Lung (tissue), 12 donors: ENCODE data around the gene OSBPL3. TPM values are rescaled to one million over a fixed set of nuclear protein-coding genes. Genes with fewer than 3 reads are reported as not detected.

Source experiments
- ATAC-seq: fragments of 200-7000 bp; cut with Tn5 transposase; one replicate; pipeline ENCODE4 v1.9.1; 2020; ENCODE audit warnings: moderate number of reproducible peaks; ENCODE audit not compliant: insufficient read depth, low FRiP score
- DNase-seq, 3 donors: peaks; one replicate each; pipeline ENCODE4 v3.0.0-alpha.2; 2013 to 2017
- H3K27ac ChIP-seq, 2 donors: one replicate each; pipeline ENCODE4 v1.5.1; 2013; ENCODE audit warnings: mild to moderate bottlenecking in 2 of 2, moderate library complexity in 2 of 2, control low read depth in 1 of 2, inconsistent platforms in 1 of 2, low read depth in 1 of 2, low read length in 1 of 2
- H3K27me3 ChIP-seq, 3 donors: one replicate each; pipeline ENCODE4 v1.5.1; 2013; ENCODE audit warnings: low read length in 2 of 3; ENCODE audit not compliant: control insufficient read depth in 3 of 3, insufficient read depth in 3 of 3
- H3K36me3 ChIP-seq, 4 donors: one replicate each; pipeline ENCODE4 v1.5.1; 2013; ENCODE audit warnings: low read length in 4 of 4, mild to moderate bottlenecking in 1 of 4, moderate library complexity in 1 of 4; ENCODE audit not compliant: control insufficient read depth in 4 of 4, insufficient read depth in 4 of 4
- H3K4me1 ChIP-seq, 5 donors: one replicate each; pipeline ENCODE4 v1.5.1; 2013; ENCODE audit warnings: low read length in 5 of 5, mild to moderate bottlenecking in 2 of 5, moderate library complexity in 1 of 5; ENCODE audit not compliant: control insufficient read depth in 5 of 5, insufficient read depth in 5 of 5
- H3K4me3 ChIP-seq: one replicate; pipeline ENCODE4 v1.5.1; 2013; ENCODE audit warnings: mild to moderate bottlenecking, control low read depth, moderate library complexity
- H3K9ac ChIP-seq, 2 donors: one replicate each; pipeline ENCODE4 v1.5.1; 2013; ENCODE audit warnings: low read length in 2 of 2, control low read depth in 1 of 2; ENCODE audit not compliant: insufficient read depth in 1 of 2
- H3K9me3 ChIP-seq, 4 donors: one replicate each; pipeline ENCODE4 v1.5.1; 2013; ENCODE audit warnings: low read length in 3 of 4, mild to moderate bottlenecking in 1 of 4, moderate library complexity in 1 of 4; ENCODE audit not compliant: control insufficient read depth in 4 of 4, insufficient read depth in 3 of 4
- whole genome bisulfite sequencing, 2 donors: extraction: QIAGEN DNeasy Blood & Tissue Kit; methylation state at CpG; one replicate each; pipeline ENCODE4 v1.1.7; 2013; 5-methylcytosine and 5-hydroxymethylcytosine counted together
- polyA plus RNA-seq, 2 donors: library from polyadenylated mRNA; stranded (reverse); fragments of 200-250 nt; gene quantifications; one replicate each; pipeline ENCODE4 v1.2.1, GENCODE V29; 2013
- total RNA-seq, 2 donors: library from RNA; depleted of rRNA in 1 of 2; stranded (reverse); fragments of >200 nt in 1 of 2; gene quantifications; one replicate each; pipeline ENCODE4 v1.2.1, GENCODE V29; 2014 to 2021
- TF ChIP-seq, protein P1 (sequence below): IDR thresholded peaks from 2 replicates; pipeline ENCODE4 v1.5.1; 2012; ENCODE audit warnings: mild to moderate bottlenecking; ENCODE audit errors: control extremely low read depth, extremely low read depth
- donor health status: control.
- donor health status: control.
- donor health status: Bipolar disorder and iron deficiency.
- donor health status: healthy.
- donor health status: DM: yes; HTN: yes; CAD: no.

OSBPL3 gene
- total and polyA plus RNA-seq, 4 donors = 8.6 to 32.0 (median 20.4) TPM

DNA sequence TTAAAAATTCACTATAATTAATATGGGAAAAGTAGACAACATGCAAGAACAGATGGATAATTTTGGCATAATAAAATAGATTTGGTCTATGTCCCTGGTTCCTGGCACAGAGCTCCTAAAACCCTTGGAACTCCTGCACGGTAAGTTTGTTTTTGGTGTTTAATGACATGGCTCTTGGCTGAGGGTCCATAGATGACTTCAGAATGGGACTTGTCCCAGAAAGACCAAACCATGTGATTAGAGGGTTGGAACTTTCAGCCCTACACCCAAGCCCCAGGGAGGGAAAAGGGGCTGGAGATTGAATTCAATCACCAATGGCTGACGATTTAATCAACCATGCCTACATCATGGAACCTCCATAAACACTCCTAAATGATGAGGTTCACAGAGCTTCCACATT lies 210.1 kb downstream of the OSBPL3 start:
- Histone ChIP-seq H3K9ac (no peak overlapping the region), H3K27ac (no peak overlapping the region), H3K4me3 (no peak overlapping the region), H3K27me3 (peaks cover 0 to under 1% (median 0%) of the 10 kb centered on the region in 3 donors), H3K4me1 (no peaks in the 10 kb centered on the region), H3K36me3 (no peaks in the 10 kb centered on the region), H3K9me3 (peaks cover 0 to 3% (median 0%) of the 10 kb centered on the region in 4 donors)
- no peak for ATAC-seq
- 78 to 81% methylated on average over 2 of the region's 2 CpGs for WGBS, 2 donors
- TF ChIP-seq, protein P1, sequence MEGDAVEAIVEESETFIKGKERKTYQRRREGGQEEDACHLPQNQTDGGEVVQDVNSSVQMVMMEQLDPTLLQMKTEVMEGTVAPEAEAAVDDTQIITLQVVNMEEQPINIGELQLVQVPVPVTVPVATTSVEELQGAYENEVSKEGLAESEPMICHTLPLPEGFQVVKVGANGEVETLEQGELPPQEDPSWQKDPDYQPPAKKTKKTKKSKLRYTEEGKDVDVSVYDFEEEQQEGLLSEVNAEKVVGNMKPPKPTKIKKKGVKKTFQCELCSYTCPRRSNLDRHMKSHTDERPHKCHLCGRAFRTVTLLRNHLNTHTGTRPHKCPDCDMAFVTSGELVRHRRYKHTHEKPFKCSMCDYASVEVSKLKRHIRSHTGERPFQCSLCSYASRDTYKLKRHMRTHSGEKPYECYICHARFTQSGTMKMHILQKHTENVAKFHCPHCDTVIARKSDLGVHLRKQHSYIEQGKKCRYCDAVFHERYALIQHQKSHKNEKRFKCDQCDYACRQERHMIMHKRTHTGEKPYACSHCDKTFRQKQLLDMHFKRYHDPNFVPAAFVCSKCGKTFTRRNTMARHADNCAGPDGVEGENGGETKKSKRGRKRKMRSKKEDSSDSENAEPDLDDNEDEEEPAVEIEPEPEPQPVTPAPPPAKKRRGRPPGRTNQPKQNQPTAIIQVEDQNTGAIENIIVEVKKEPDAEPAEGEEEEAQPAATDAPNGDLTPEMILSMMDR = no peak
- no peak for DNase-seq

DNA sequence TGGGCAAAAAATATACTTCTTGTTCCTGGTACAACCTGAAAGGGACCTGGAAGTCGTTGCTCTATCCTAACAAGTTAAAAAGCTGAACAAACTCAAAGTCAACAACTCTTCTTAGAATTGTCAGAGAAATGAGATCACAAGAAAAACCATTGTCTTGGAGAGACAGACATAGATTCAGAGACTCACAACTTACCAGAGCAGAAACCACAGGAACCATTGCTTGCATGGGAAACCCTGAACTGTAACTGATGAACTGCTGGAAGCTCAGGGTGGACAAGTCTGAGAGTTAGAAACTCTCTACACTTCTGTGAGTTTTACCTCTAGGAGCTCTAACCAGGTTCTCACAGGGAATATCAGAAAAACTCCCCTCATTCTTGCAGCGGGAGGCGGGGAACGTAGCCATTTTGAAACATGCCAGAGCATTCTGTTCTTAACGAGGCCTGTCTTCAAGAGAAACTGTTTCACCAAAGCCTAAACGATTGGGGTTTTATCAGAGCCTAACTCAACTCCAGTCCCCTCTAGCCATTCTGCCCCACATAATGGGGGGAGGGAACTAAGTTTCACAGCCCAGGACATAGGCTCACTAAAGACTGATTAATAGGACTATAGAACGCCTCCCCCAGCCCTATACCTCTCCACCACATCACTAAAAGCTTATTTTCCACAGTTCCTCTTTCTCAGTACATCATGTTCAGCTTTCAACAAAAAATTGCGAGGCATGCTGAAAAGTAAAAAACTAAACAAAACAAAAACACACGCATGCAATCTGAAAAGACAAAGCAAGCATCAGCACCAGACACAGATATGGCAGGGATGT lies 210.8 kb downstream of the OSBPL3 start:
- Histone ChIP-seq H3K4me1 (no peaks in the 10 kb centered on the region), H3K9me3 (peaks cover 0 to 3% (median 0%) of the 10 kb centered on the region in 4 donors), H3K27me3 (peaks cover 0 to 3% (median 0%) of the 10 kb centered on the region in 3 donors), H3K4me3 (no peak overlapping the region), H3K27ac (no peak overlapping the region), H3K36me3 (no peaks in the 10 kb centered on the region), H3K9ac (no peak overlapping the region)
- DNase-seq (no peak), ATAC-seq (no peak)
- TF ChIP-seq, protein P1 = no peak
- 79 to 83% methylated on average over 9 of the region's 9 CpGs for WGBS, 2 donors

DNA sequence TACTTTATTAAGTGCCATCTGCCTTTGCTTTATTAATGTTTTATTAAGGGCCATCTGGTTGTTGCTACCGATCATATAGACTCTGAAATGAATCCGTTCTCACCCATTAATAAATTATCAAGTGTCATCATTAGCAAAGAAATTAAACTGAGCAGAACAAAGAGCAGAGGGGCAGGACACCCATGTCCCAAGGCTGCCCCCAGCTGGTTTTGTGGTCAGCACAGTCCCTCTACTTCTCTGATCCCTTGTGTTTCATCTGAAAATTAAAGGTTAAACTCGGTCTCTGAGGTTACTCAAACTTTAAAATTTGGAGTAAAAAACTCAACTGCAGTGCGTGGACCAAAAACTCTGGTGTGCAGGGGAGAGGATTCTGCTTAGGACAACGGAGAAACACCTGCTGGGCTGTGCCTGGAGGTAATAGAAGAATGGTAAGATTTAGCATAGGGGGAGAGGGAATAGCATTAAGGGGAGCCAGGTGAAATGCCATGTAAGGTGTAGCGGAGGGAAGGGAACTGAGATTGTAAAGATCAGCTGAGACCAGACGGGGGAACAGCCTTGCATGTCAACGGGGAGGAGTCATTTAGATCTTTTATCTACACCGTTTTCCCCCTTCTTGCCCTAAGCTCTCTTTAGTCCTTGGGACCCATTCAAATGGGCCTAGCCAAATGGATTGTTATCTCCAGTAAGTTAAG lies 212.0 kb downstream of the OSBPL3 start:
- Histone ChIP-seq H3K4me1 (peaks cover 0 to 3% (median 0%) of the 10 kb centered on the region in 5 donors), H3K27me3 (peaks cover 0 to 3% (median 0%) of the 10 kb centered on the region in 3 donors), H3K27ac (no peak overlapping the region), H3K9me3 (peaks cover 0 to 3% (median 0%) of the 10 kb centered on the region in 4 donors), H3K9ac (no peak overlapping the region), H3K36me3 (no peaks in the 10 kb centered on the region), H3K4me3 (no peak overlapping the region)
- no peak for DNase-seq
- TF ChIP-seq, protein P1 = no peak
- no peak for ATAC-seq
- WGBS, 2 donors = 66 to 72% methylated on average over 8 to 9 of the region's 9 CpGs
